Daoy (cell line): Measurements from ENCODE around the gene SYNPO2. TPM values are rescaled to one million over a fixed set of nuclear protein-coding genes. Genes with fewer than 3 reads are reported as not detected.
"Not testable (repeated sequence)": the region's sequence is repeated elsewhere in the genome, so short reads cannot be mapped to it uniquely, and the experiment has no call there.

Experiments used
- DNase-seq: peaks from one replicate; pipeline ENCODE4 v3.0.0-alpha.2; 2015; ENCODE audit warnings: low read depth
- total RNA-seq: library from RNA; depleted of rRNA; stranded (reverse); fragments of >200 nt; shearing (Covaris generic); gene quantifications from 2 replicates; pipeline ENCODE4 v1.2.3, GENCODE V29; 2014

SYNPO2 gene
- total RNA-seq, 1 experiment from 2014 or later, result 0.11 TPM

- no peak for DNase-seq
These were observed 144.4 kb downstream of the SYNPO2 start for GRCh38 chr4:119032921-119033685.

GRCh38 chr4:119034276-119035008, 145.8 kb downstream of the SYNPO2 start:
- no peak for DNase-seq

- no peak for DNase-seq
These were observed 147.5 kb downstream of the SYNPO2 start for GRCh38 chr4:119035951-119036737.

GRCh38 chr4:119037709-119038108, 149.1 kb downstream of the SYNPO2 start:
- DNase-seq, result no peak

GRCh38 chr4:119038116-119038841, 149.6 kb downstream of the SYNPO2 start:
- no peak for DNase-seq

GRCh38 chr4:119039160-119039559, 150.5 kb downstream of the SYNPO2 start:
- DNase-seq, result no peak

- no peak for DNase-seq
These were observed 151.1 kb downstream of the SYNPO2 start for GRCh38 chr4:119039779-119040178.

- no peak for DNase-seq
These were observed 151.6 kb downstream of the SYNPO2 start for GRCh38 chr4:119040261-119040660.

- peak; percentile 11 for DNase-seq
These were observed 152.1 kb downstream of the SYNPO2 start for GRCh38 chr4:119040694-119041185.

GRCh38 chr4:119041396-119041795, 152.7 kb downstream of the SYNPO2 start:
- no peak for DNase-seq

- peak; percentile 53 for DNase-seq
These were observed 153.4 kb downstream of the SYNPO2 start for GRCh38 chr4:119041951-119042560.

GRCh38 chr4:119046263-119046662, 157.6 kb downstream of the SYNPO2 start:
- no peak for DNase-seq

- not testable (repeated sequence) for DNase-seq
These were observed 158.4 kb downstream of the SYNPO2 start for GRCh38 chr4:119047059-119047458.

GRCh38 chr4:119048446-119048845, 159.8 kb downstream of the SYNPO2 start:
- DNase-seq, result no peak

GRCh38 chr4:119049342-119049741, 160.7 kb downstream of the SYNPO2 start:
- DNase-seq, result no peak

- DNase-seq, result no peak
These were observed 162.0 kb downstream of the SYNPO2 start for GRCh38 chr4:119050527-119051090.

GRCh38 chr4:119053245-119053644, 164.6 kb downstream of the SYNPO2 start:
- no peak for DNase-seq

- no peak for DNase-seq
These were observed 165.3 kb downstream of the SYNPO2 start for GRCh38 chr4:119053997-119054396.

- DNase-seq, result no peak
These were observed 168.8 kb downstream of the SYNPO2 start for GRCh38 chr4:119057417-119057816.

GRCh38 chr4:119059221-119059620, 170.6 kb downstream of the SYNPO2 start:
- DNase-seq, result no peak

GRCh38 chr4:119067125-119067524, 178.5 kb downstream of the SYNPO2 start:
- DNase-seq, result not testable (repeated sequence)
